ENCODE results near the gene PHPT1. TPM values are rescaled to one million over a fixed set of nuclear protein-coding genes. Genes with fewer than 3 reads are reported as not detected.

The PHPT1 gene
- total and polyA plus RNA-seq, 2 of the 13 experiments (the other 11 are each of a cell fraction or from before 2014, with no cell fraction given), result 189 to 192 TPM

DNA sequence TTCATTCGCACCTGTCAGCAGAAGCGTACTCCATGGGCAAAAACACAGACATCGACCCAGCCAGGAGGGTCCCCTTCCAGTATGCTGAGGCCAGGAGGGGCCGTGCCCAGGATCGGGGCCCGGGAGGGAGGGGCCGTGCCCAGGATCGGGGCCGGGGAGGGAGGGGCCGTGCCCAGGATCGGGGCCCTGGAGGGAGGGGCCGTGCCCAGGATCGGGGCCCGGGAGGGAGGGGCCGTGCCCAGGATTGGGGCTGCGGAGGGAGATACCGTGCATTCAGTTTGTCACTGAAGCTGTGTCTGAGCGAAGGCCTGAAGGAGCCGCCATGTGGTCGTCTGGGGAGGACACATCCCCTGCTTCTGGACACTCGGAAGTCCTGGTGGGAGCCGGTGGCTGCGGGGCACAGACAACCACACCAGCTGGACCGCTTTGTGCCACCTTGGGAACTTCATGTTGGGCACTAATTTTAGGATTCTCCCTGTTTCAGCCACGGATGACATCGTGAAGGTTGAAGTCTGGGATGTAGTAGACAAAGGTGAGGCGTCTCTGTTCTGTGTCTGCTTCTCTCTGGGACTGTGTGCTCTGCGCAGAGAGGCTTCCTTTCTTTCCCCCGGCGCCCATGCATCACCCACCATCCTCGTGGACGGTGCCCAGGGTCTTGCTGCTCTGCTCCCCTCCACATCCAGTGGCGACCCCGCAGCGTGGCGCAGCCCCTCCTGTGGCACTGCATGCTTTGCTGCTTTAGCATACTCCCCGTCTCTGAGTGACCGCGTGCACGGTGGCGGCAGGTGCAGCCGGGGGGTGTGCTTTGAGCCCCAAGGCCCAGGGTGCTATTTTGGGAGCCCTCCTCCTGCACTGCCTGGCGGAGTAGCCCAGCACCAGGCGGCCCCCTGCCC, 23.7 kb upstream of the PHPT1 start:
- POLR2A ChIA-PET, result no interaction called here
- FAIRE-seq (no peak), DNase-seq (ENCODE audit: low spot score) (no peak), ATAC-seq (no peak)
- Histone ChIP-seq H3K79me2 (ENCODE audit: insufficient read depth, low read length) (peaks cover 5% of the 10 kb centered on the region), H3K4me1 (ENCODE audit: insufficient read depth, low read length) (no peaks in the 10 kb centered on the region), H3K9ac (ENCODE audit: insufficient read depth, low read depth, low read length) (no peak overlapping the region), H3K4me2 (ENCODE audit: low read depth, low read length) (no peak overlapping the region), H3K9me3 (ENCODE audit: low read length) (no peaks in the 10 kb centered on the region), H3K36me3 (replicated peaks in 1 of 2; ENCODE audit: control insufficient read depth in 1 of 2, insufficient read depth in 2 of 2, low read length in 2 of 2) (peaks cover 41 to 76% of the 10 kb centered on the region in 2 experiments), H3K27ac (ENCODE audit: extremely low read length, insufficient read depth, low read length) (no peak overlapping the region), H3K4me3 (replicated peaks in 1 of 3; ENCODE audit: insufficient read depth in 1 of 3, low read depth in 2 of 3, low read length in 3 of 3) (no peak overlapping the region), H3K27me3 (ENCODE audit: control insufficient read depth in 1 of 2, insufficient read depth in 2 of 2, low read length in 2 of 2) (no peaks in the 10 kb centered on the region), H2AFZ (ENCODE audit: low read length) (no peak overlapping the region), H4K20me1 (ENCODE audit: insufficient read depth, low read length) (no peaks in the 10 kb centered on the region)
- CTCF ChIA-PET (ENCODE audit: low intra/inter-chr PET ratio, low total read pairs), result no interaction called here
- WGBS (ENCODE audit: low lambda C conversion rate), result 97% methylated on average over 30 of the region's 44 CpGs
- TF ChIP-seq AGO2 (optimal IDR thresholded peaks at IDR 0.05; ENCODE audit: low read depth, low read length) (peak; percentile 64), RBM22 (optimal IDR thresholded peaks at IDR 0.05; ENCODE audit: low read length) (peak; percentile 68), ZHX1 (CRISPR knock-in tag; IDR thresholded peaks at IDR 0.05; ENCODE audit: low read depth) (no peak)
- no TSS peak for BruUV-seq (replicated peaks)
- in situ Hi-C loops (cut with HindIII; ENCODE audit: extremely low pct_ligation_motif_present, low pct_unique_long_range_greater_than_20kb), result no loop called here
- intact Hi-C loops (cut with micrococcal nuclease; ENCODE audit: unreplicated experiment), result no loop called here

DNA sequence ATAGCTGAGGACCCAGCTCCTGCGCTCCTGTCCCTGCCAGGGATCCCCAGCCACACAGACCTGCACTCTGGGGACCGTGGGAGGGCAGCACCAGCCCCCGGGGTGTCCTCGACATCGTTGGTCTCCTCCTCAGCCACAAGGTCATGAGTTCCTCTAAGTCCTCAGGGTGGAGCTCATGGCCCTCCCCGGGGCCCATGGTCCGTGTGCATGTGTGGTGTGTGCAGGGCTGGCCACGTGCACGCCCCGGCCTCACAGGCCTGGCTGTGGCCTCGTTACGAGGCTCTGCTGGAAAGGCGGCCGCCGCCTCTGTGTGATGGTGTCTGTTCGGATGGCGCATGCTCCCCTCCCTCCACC, 23.0 kb upstream of the PHPT1 start:
- no TSS peak for BruUV-seq (replicated peaks)
- ChIA-PET CTCF (ENCODE audit: low intra/inter-chr PET ratio, low total read pairs) (no interaction called here), POLR2A (no interaction called here)
- no peaks in the 10 kb centered on the region for H4K20me1 ChIP-seq (ENCODE audit: insufficient read depth, low read length)
- 100% methylated on average over 1 of the region's 17 CpGs for WGBS (ENCODE audit: low lambda C conversion rate)
- H3K9ac ChIP-seq (ENCODE audit: insufficient read depth, low read depth, low read length), result no peak overlapping the region
- no peaks in the 10 kb centered on the region for H3K4me1 ChIP-seq (ENCODE audit: insufficient read depth, low read length)
- no peaks in the 10 kb centered on the region for H3K27me3 ChIP-seq (ENCODE audit: control insufficient read depth in 1 of 2, insufficient read depth in 2 of 2, low read length in 2 of 2)
- FAIRE-seq (no peak), DNase-seq (ENCODE audit: low spot score) (no peak), ATAC-seq (no peak)
- peaks cover 47 to 77% of the 10 kb centered on the region in 2 experiments for H3K36me3 ChIP-seq (replicated peaks in 1 of 2; ENCODE audit: control insufficient read depth in 1 of 2, insufficient read depth in 2 of 2, low read length in 2 of 2)
- TF ChIP-seq GRHL1 (CRISPR knock-in tag; conservative IDR thresholded peaks at IDR 0.05), result no peak
- TF ChIP-seq HMG20B (CRISPR knock-in tag; conservative IDR thresholded peaks at IDR 0.05), result no peak
- TF ChIP-seq AGO2 (optimal IDR thresholded peaks at IDR 0.05; ENCODE audit: low read depth, low read length), result peak; percentile 67
- in situ Hi-C loops (cut with HindIII; ENCODE audit: extremely low pct_ligation_motif_present, low pct_unique_long_range_greater_than_20kb), result no loop called here
- H3K79me2 ChIP-seq (ENCODE audit: insufficient read depth, low read length), result no peaks in the 10 kb centered on the region
- H2AFZ ChIP-seq (ENCODE audit: low read length), result no peak overlapping the region
- intact Hi-C loops (cut with micrococcal nuclease; ENCODE audit: unreplicated experiment), result no loop called here
- H3K27ac ChIP-seq (ENCODE audit: extremely low read length, insufficient read depth, low read length), result no peak overlapping the region
- H3K4me2 ChIP-seq (ENCODE audit: low read depth, low read length), result no peak overlapping the region
- H3K9me3 ChIP-seq (ENCODE audit: low read length), result no peaks in the 10 kb centered on the region
- no peak overlapping the region for H3K4me3 ChIP-seq (replicated peaks in 1 of 3; ENCODE audit: insufficient read depth in 1 of 3, low read depth in 2 of 3, low read length in 3 of 3)

Measured in HepG2 (cell line).